Adrenal gland (tissue), 5 donors: Measurements from ENCODE around the gene CNKSR2.

ENCODE experiments used
- POLR2A ChIP-seq, 2 donors: fragments of 450-650 bp; IDR thresholded peaks; one replicate each; pipeline ENCODE4 v1.6.1; 2017; ENCODE audit warnings: antibody characterized with exemption in 2 of 2, mild to moderate bottlenecking in 2 of 2, moderate library complexity in 1 of 2
- TF ChIP-seq, protein P1 (sequence below), 6 experiments: fragments of 450-650 bp in 4 of 6; fragments of 200-600 bp in 2 of 6; sonication (generic) in 1 of 6; IDR thresholded peaks; 1 replicate in 5 of 6; 2 replicates in 1 of 6; pipeline versions ENCODE4 v1.5.1 to v1.8.0; 2016 to 2021; ENCODE audit warnings: antibody characterized with exemption in 6 of 6, mild to moderate bottlenecking in 2 of 6, moderate library complexity in 1 of 6
- donor health status: DM: no; HTN: no; CAD: no.

DNA sequence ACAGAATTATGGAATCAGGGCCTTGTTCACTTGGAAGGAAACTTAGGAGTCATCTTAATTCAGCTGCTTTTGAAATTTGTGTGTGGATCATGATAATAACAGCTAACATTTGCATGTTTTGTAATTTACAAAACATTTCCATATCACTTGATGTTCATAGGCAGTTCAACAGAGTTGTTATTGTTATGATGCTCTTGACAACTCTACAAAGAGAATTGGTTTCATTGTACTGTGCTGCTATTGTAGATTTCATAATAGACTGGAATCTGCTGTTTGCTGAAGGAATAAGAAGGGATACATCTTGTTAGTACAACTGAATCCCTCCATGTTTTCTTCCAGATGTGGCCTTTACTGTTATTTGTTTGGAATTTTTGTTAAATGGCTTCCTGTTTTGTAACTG is 83.5 kb downstream of the CNKSR2 start:
- TF ChIP-seq, protein P1, sequence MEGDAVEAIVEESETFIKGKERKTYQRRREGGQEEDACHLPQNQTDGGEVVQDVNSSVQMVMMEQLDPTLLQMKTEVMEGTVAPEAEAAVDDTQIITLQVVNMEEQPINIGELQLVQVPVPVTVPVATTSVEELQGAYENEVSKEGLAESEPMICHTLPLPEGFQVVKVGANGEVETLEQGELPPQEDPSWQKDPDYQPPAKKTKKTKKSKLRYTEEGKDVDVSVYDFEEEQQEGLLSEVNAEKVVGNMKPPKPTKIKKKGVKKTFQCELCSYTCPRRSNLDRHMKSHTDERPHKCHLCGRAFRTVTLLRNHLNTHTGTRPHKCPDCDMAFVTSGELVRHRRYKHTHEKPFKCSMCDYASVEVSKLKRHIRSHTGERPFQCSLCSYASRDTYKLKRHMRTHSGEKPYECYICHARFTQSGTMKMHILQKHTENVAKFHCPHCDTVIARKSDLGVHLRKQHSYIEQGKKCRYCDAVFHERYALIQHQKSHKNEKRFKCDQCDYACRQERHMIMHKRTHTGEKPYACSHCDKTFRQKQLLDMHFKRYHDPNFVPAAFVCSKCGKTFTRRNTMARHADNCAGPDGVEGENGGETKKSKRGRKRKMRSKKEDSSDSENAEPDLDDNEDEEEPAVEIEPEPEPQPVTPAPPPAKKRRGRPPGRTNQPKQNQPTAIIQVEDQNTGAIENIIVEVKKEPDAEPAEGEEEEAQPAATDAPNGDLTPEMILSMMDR (IDR thresholded peaks at IDR 0.05): no peak
- TF ChIP-seq POLR2A (IDR thresholded peaks at IDR 0.05): no peak
